GM23338 (cell line): ENCODE measurements around the gene SLCO3A1. TPM values are rescaled to one million over a fixed set of nuclear protein-coding genes. Genes with fewer than 3 reads are reported as not detected.

Experiments
- ATAC-seq: fragments of 200-7000 bp; cut with Tn5 transposase; 3 replicates; pipeline ENCODE4 v1.9.1; 2020
- DNase-seq: peaks from one replicate; pipeline ENCODE4 v3.0.0-alpha.2; 2015; ENCODE audit warnings: low spot score
- H2AFZ ChIP-seq: fragments of 200-600 bp; sonication (generic); 2 replicates; pipeline ENCODE4 v1.8.0; 2016; ENCODE audit warnings: antibody characterized with exemption, mild to moderate bottlenecking, moderate library complexity
- H3F3A ChIP-seq: fragments of 200-600 bp; sonication (generic); replicated peaks from 2 replicates; pipeline ENCODE4 v1.8.0; 2017; ENCODE audit warnings: antibody characterized with exemption, mixed run types, low read depth
- H3K27ac ChIP-seq: fragments of 200-600 bp; sonication (generic); 2 replicates; pipeline ENCODE4 v1.6.1; 2016; ENCODE audit warnings: low read depth
- H3K27me3 ChIP-seq: fragments of 200-600 bp; sonication (generic); 2 replicates; pipeline ENCODE4 v1.8.0; 2016; ENCODE audit warnings: mild to moderate bottlenecking, mixed run types, moderate library complexity; ENCODE audit not compliant: insufficient read depth
- H3K36me3 ChIP-seq: fragments of 200-600 bp; sonication (generic); 2 replicates; pipeline ENCODE4 v1.8.0; 2016; ENCODE audit warnings: mild to moderate bottlenecking; ENCODE audit not compliant: insufficient read depth
- H3K4me1 ChIP-seq: fragments of 200-600 bp; sonication (generic); 2 replicates; pipeline ENCODE4 v1.8.0; 2016; ENCODE audit warnings: mild to moderate bottlenecking, moderate library complexity; ENCODE audit not compliant: insufficient read depth
- H3K4me2 ChIP-seq: fragments of 200-600 bp; sonication (generic); 2 replicates; pipeline ENCODE4 v1.7.1; 2017; ENCODE audit warnings: mixed run types
- H3K4me3 ChIP-seq: fragments of 200-600 bp; sonication (generic); 2 replicates; pipeline ENCODE4 v1.6.1; 2016; ENCODE audit warnings: mixed run types
- H3K79me2 ChIP-seq: fragments of 200-600 bp; sonication (generic); replicated peaks from 2 replicates; pipeline ENCODE4 v1.8.0; 2017; ENCODE audit warnings: mild to moderate bottlenecking; ENCODE audit not compliant: insufficient read depth
- H3K9me2 ChIP-seq: fragments of 200-600 bp; sonication (generic); 2 replicates; pipeline ENCODE4 v1.8.0; 2017; ENCODE audit not compliant: insufficient read depth
- H4K20me1 ChIP-seq: fragments of 200-600 bp; sonication (generic); replicated peaks from 2 replicates; pipeline ENCODE4 v1.8.0; 2017; ENCODE audit warnings: mild to moderate bottlenecking; ENCODE audit not compliant: insufficient read depth
- H3K27ac Mint-ChIP-seq: 2 replicates; pipeline ENCODE4 v1.8.0; 2020; ENCODE audit warnings: inconsistent platforms, mild to moderate bottlenecking, moderate library complexity, mixed read lengths
- H3K27me3 Mint-ChIP-seq: 3 replicates; pipeline ENCODE4 v1.8.0; 2022; ENCODE audit warnings: low read depth, mild to moderate bottlenecking, moderate library complexity, mixed read lengths, inconsistent platforms; ENCODE audit not compliant: insufficient read depth, poor library complexity
- H3K36me3 Mint-ChIP-seq: 3 replicates; pipeline ENCODE4 v1.8.0; 2021; ENCODE audit warnings: low read depth, mild to moderate bottlenecking, inconsistent platforms, moderate library complexity, mixed read lengths
- H3K4me1 Mint-ChIP-seq: 3 replicates; pipeline ENCODE4 v1.8.0; 2020; ENCODE audit warnings: mild to moderate bottlenecking, inconsistent platforms, mixed read lengths
- H3K4me3 Mint-ChIP-seq: 3 replicates; pipeline ENCODE4 v1.8.0; 2021; ENCODE audit warnings: moderate library complexity, mild to moderate bottlenecking, inconsistent platforms, mixed read lengths
- H3K9me3 Mint-ChIP-seq: 3 replicates; pipeline ENCODE4 v1.8.0; 2020; ENCODE audit warnings: moderate library complexity, mild to moderate bottlenecking, inconsistent platforms, mixed read lengths
- CREB1 ChIP-seq: fragments of 250-450 bp; sonication (Bioruptor Pico); IDR thresholded peaks from 2 replicates; pipeline ENCODE4 v1.5.0; 2020; ENCODE audit warnings: low read depth, mild to moderate bottlenecking, moderate library complexity
- CTCF ChIP-seq, 2 experiments: fragments of 200-600 bp in 1 of 2; sonication (generic) in 1 of 2; conservative IDR thresholded peaks; 2 replicates each; pipeline versions ENCODE4 v1.5.1 to v1.6.1; 2016 to 2017; ENCODE audit warnings: antibody characterized with exemption in 2 of 2, low read depth in 2 of 2, mild to moderate bottlenecking in 2 of 2, moderate library complexity in 1 of 2
- ETS1 ChIP-seq: IDR thresholded peaks from 2 replicates; pipeline ENCODE4 v1.6.1; 2016; ENCODE audit warnings: antibody characterized with exemption
- EZH2 ChIP-seq: fragments of 200-600 bp; sonication (generic); IDR thresholded peaks from one replicate; pipeline ENCODE4 v1.8.0; 2017; ENCODE audit warnings: antibody characterized with exemption, mild to moderate bottlenecking, low read depth; ENCODE audit not compliant: unreplicated experiment
- EZH2phosphoT487 ChIP-seq: fragments of 200-600 bp; sonication (generic); IDR thresholded peaks from one replicate; pipeline ENCODE4 v1.8.1; 2018; ENCODE audit warnings: antibody characterized with exemption; ENCODE audit not compliant: unreplicated experiment
- JUNB ChIP-seq: IDR thresholded peaks from one replicate; pipeline ENCODE4 v1.6.1; 2016; ENCODE audit warnings: antibody characterized with exemption; ENCODE audit not compliant: unreplicated experiment
- NANOG ChIP-seq: IDR thresholded peaks from 2 replicates; pipeline ENCODE4 v1.6.1; 2016; ENCODE audit warnings: antibody characterized with exemption, borderline replicate concordance
- POLR2AphosphoS5 ChIP-seq: IDR thresholded peaks from 2 replicates; pipeline ENCODE4 v1.6.1; 2016; ENCODE audit warnings: antibody characterized with exemption, low read depth
- STAT1 ChIP-seq: IDR thresholded peaks from one replicate; pipeline ENCODE4 v1.6.1; 2016; ENCODE audit warnings: antibody characterized with exemption; ENCODE audit not compliant: unreplicated experiment
- ZNF114 ChIP-seq: fragments of 250-450 bp; sonication (Bioruptor Pico); IDR thresholded peaks from 2 replicates; pipeline ENCODE4 v1.5.0; 2020; ENCODE audit warnings: mild to moderate bottlenecking, moderate library complexity
- ZNF331 ChIP-seq: fragments of 250-450 bp; sonication (Bioruptor Pico); IDR thresholded peaks from 2 replicates; pipeline ENCODE4 v1.5.0; 2020; ENCODE audit warnings: low read depth, mild to moderate bottlenecking, moderate library complexity
- ZNF462 ChIP-seq: fragments of 250-450 bp; sonication (Bioruptor Pico); IDR thresholded peaks from 2 replicates; pipeline ENCODE4 v1.5.0; 2020; ENCODE audit warnings: mild to moderate bottlenecking, moderate library complexity
- polyA plus RNA-seq: library from polyadenylated mRNA; unstranded; fragments of >200 nt; fragmentation: Nextera tagmentation; extraction: Ambion mirVana; gene quantifications from 2 replicates; pipeline ENCODE4 v1.2.1, GENCODE V29; 2016
- total RNA-seq: library from RNA; depleted of rRNA; stranded (reverse); fragments of >200 nt; shearing (Covaris generic); gene quantifications from 2 replicates; pipeline ENCODE4 v1.2.3, GENCODE V29; 2014

Gene SLCO3A1
- total and polyA plus RNA-seq, 2 experiments from 2014 or later, result 7.3 to 9.4 TPM

GRCh38 chr15:92162657-92163056, 309.1 kb downstream of the SLCO3A1 start (continued):
- TF ChIP-seq POLR2AphosphoS5 (no peak), ZNF331 (CRISPR knock-in tag) (no peak), NANOG (no peak), ZNF114 (CRISPR knock-in tag) (no peak), EZH2phosphoT487 (no peak), STAT1 (no peak), CTCF (conservative IDR thresholded peaks at IDR 0.05; ENCODE audit: low read depth in 2 of 2) (no peak), CREB1 (CRISPR knock-in tag) (no peak), EZH2 (no peak), JUNB (no peak)

GRCh38 chr15:92163641-92164040, 310.1 kb downstream of the SLCO3A1 start:
- H3K36me3 ChIP-seq, result no peaks in the 10 kb centered on the region
- TF ChIP-seq NANOG, result no peak
- TF ChIP-seq CTCF (conservative IDR thresholded peaks at IDR 0.05; ENCODE audit: low read depth in 2 of 2), result peak; percentile 29 to 50; a peak in 2 of 4 replicates
- no peak for TF ChIP-seq ZNF462
- no peak for TF ChIP-seq STAT1
- TF ChIP-seq CREB1 (CRISPR knock-in tag), result no peak
- no peak for TF ChIP-seq EZH2
- no peak for TF ChIP-seq ETS1
- TF ChIP-seq ZNF114 (CRISPR knock-in tag), result no peak
- TF ChIP-seq POLR2AphosphoS5, result no peak
- peaks cover 17% of the 10 kb centered on the region for H3K27me3 Mint-ChIP-seq
- H3K36me3 Mint-ChIP-seq, result no peaks in the 10 kb centered on the region
- peak overlapping the region; percentile 80 for H3K27ac ChIP-seq
- no peak for DNase-seq
- H3K4me1 Mint-ChIP-seq, result peaks cover 65% of the 10 kb centered on the region
- no peaks in the 10 kb centered on the region for H3K9me2 ChIP-seq
- H3K4me1 ChIP-seq, result peaks cover 61% of the 10 kb centered on the region
- no peaks in the 10 kb centered on the region for H3K9me3 Mint-ChIP-seq
- no peak overlapping the region for H3K4me3 ChIP-seq
- peak overlapping the region; percentile 35 for H3K4me2 ChIP-seq
- H3K27ac Mint-ChIP-seq, result peak overlapping the region; percentile 95
- H3F3A ChIP-seq, result no peaks in the 10 kb centered on the region
- H4K20me1 ChIP-seq, result no peaks in the 10 kb centered on the region
- no peak overlapping the region for H2AFZ ChIP-seq
- H3K4me3 Mint-ChIP-seq, result 0 out of 3 replicates have a peak overlapping the region, but pooled peaks have one; percentile 14
- peak; percentile 31 for ATAC-seq
- H3K79me2 ChIP-seq, result no peaks in the 10 kb centered on the region
- H3K27me3 ChIP-seq, result no peaks in the 10 kb centered on the region
